NCI-H2171 treated with DMSO at 0.1 percent for 48 hours (cell line): ENCODE results near the gene CLECL1.
A peak's percentile ranks its signal among the peaks of the same experiment; 100 is the strongest.
"Not testable (repeated sequence)": the region's sequence is repeated elsewhere in the genome, so short reads cannot be mapped to it uniquely, and the experiment has no call there.

Experiments used
- DNase-seq: peaks from one replicate; lab custom pipeline; 2025; lab: John Stamatoyannopoulos, UW

Gene CLECL1

DNA sequence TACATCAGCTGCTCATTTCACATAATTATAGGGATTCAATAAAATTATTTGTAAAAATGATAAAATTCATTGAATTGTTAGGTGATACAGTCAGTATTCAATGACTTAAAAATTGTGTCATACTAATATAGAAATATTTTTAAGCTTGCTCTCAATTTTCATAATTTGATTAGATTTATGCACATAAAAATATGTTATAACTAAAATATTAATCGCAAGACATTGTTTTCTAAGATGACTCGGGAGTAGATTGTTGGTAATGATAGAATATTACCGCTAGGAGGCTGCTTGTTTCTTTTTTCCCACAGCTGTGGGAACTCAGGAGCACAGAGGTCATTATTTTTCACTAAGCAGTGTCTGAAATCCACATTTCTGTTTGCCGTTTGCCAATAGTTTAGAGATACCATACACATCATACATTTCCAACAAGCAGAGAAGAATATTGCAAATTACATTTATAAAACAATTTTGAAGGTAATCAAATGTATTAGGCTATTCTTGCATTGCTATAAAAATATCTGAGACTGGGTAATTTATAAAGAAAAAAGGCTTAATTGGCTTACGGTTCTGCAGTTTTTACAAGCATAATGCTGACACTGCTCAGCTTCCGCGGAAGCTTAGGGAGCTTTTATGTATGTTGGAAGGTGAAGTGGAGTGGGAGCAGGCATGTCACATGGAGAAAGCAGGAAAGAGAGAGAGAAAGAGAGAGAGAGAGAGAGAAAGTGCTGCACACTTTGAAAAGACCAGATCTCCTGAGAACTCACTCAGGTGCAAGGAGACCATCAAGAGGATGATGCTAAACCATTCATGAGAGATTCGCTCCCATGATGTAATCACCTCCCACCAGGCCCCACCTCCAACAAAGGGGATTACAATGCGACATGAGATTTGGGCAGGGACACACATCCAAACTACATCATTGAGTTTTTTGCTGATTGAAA is 18.6 kb upstream of the CLECL1 start:
- peak; percentile 20 for DNase-seq

DNA sequence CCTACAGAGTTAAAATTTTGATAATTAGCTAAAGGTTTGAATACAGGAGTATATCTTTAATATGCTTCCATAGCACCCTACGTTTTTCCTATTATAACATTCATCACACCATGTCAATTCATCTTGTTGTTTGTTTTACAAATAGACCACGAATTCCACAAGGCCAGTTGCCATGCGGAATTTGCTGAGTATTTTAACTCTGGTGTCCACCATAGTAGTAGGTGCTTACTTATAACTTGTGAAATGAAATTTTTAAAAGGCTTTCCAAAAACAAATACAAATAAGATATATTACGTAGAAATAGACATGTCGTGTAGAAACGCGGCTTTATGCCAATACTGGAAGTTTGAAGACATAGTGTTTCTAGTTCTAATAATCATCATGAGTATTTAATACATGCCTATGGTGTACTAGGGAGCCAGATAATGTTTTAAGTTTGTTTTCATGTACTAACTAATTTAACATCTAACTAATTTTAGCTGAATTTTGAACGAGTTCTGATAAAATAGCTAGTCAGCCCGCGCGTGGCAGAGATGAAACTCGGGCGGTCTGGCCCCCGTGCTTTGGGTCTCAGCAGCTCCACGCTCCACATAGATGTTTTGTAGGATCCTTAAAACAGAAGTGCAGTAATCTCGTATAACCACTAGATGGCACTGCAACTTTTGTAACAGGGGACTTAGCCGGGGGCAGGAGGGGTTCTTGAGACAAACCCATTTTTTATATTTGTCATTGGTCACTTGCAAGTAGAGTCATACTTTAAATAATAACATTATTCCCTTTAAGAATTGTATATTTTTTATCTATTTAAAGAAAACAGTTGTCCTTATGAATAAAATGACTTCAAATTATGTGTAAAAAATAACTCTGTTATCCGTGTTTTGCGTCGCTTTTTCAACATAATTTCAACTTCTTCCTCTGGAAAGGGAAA is 17.6 kb upstream of the CLECL1 start:
- DNase-seq: peak; percentile 37

DNA sequence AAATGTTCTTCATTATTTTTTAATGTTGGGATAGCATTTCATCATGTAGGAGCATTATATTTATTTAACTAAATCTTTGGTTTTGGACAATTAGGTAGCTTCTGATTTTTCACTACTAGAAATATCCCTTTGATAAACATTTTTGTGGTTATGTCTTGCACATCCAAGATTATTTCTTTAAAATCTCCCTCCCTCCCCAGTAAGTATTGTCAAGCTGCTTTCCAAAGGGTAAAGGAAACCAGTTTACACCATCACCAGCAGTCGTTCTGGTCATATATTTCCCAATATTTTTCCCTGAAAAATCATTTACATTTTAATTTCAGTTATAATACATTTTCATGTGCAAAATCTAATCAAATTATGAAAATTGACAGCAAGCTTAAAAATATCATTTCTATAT is 16.7 kb upstream of the CLECL1 start:
- DNase-seq: no peak

DNA sequence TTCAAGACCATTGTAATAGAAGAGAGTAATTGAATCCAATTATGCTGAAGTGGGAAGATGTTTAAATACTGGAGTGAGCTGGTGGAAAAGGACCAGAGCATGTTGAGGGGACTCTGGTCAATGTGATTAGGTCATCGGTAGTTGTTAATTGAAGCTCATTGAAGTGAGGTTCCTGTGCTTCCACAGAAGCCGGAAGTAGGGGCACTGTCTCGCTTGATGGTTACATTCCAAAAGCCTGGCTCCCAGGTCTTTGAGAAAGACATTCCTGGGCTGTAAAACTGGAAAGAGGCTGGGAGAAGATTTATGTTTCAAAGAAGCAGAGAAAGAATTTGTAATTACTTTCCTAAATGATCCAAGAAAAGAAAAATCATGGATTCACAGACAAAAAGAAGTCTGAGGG is 12.3 kb upstream of the CLECL1 start:
- no peak for DNase-seq

DNA sequence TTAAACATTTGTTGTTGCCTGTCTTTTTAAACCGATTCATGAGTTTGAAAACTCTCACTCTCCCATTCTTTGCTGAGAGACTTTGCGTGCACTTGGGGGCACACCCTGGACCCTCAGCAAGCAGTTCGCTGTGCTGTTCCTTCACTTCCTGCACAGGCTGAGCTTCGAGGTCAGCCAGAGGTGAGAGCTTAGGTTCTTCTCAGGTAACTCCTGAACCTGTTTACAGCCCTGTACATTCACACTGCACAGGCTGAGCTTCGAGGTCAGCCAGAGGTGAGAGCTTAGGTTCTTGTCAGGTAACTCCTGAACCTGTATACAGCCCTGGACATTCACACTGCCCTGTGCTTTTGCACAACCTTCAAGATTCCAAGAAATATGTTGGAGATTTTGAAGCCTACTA is 9.8 kb upstream of the CLECL1 start:
- DNase-seq: no peak

DNA sequence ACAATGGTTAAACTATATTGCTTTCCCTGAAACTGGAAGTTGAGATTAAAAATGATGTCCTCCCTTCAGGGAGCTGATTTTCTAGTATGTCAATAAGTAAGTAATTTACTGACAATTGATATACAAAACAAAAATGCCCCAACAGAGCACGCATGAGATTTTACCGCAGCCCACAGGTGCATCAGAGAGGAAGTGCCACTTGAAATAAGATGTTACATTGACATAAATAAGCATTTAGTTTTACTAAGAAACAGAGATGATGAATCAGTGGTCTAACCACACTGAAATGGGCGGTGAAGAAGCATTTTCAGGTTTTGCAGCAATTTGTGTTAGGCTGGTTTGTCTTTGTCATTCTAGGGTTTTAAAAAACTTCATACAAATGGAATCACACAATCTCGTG is 8.8 kb upstream of the CLECL1 start:
- DNase-seq: no peak

DNA sequence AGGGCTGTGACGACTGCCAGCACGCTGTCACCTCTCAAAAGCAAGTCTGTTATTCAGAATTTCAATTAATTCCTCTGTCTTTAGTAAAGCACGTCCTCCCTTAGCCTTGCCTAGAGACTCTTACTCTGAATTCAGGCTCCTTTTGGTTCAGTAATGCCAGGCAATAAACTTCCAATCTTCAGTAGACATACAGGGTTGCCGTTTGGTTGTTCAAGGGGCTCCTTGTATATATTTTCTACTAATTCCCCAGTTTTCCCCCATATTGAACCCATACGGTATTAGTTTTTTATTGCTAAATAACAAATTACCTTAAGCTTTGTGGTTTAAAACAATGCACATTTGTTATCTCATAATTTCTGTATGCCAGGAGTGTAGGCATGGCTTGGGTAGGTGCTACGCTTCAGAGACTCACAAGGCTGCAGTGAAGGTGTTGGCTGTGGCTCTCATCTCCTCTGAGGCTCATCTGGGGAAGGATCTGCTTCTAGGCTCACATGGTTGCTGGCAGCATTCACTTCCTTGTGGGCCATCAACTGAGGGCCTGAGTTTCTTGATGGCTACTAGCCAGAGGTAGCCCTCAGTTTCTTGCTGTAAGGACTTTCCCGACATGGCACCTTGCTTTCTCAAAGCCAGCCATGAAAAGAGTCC is 7.3 kb upstream of the CLECL1 start:
- no peak for DNase-seq

DNA sequence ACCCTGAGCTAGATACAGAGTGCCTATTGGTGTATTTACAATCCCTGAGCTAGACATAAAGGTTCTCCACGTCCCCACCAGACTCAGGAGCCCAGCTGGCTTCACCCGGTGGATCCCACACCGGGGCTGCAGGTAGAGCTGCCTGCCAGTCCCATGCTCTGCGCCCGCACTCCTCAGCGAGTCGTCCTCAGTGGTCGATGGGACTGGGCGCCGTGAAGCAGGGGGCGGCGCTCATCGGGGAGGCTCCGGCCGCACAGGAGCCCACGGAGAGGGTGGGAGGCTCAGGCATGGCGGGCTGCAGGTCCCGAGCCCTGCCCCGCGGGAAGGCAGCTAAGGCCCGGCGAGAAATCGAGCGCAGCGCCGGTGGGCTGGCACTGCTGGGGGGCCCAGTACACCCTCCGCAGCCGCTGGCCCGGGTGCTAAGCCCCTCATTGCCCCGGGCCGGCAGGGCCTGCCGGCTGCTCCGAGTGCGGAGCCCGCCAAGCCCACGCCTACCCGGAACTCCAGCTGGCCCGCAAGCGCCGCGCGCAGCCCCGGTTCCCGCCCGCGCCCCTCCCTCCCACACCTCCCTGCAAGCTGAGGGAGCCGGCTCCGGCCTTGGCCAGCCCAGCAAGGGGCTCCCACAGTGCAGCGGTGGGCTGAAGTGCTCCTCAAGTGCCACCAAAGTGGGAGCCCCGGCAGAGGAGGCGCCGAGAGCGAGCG is 6.7 kb upstream of the CLECL1 start:
- DNase-seq: not testable (repeated sequence)

DNA sequence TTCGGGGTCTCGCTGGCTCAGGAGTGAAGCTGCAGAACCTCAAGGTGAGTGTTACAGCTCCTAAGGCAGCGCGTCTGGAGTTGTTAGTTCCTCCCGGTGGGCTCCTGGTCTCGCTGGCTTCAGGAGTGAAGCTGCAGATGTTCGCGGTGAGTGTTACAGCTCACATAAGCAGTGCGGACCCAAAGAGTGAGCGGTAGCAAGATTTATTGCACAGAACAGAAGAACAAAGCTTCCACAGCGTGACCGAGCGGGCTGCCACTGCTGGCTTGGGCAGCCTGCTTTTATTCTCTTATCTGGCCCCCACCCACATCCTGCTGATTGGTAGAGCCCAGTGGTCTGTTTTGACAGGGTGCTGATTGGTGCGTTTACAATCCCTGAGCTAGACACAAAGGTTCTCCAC is 6.0 kb upstream of the CLECL1 start:
- not testable (repeated sequence) for DNase-seq

DNA sequence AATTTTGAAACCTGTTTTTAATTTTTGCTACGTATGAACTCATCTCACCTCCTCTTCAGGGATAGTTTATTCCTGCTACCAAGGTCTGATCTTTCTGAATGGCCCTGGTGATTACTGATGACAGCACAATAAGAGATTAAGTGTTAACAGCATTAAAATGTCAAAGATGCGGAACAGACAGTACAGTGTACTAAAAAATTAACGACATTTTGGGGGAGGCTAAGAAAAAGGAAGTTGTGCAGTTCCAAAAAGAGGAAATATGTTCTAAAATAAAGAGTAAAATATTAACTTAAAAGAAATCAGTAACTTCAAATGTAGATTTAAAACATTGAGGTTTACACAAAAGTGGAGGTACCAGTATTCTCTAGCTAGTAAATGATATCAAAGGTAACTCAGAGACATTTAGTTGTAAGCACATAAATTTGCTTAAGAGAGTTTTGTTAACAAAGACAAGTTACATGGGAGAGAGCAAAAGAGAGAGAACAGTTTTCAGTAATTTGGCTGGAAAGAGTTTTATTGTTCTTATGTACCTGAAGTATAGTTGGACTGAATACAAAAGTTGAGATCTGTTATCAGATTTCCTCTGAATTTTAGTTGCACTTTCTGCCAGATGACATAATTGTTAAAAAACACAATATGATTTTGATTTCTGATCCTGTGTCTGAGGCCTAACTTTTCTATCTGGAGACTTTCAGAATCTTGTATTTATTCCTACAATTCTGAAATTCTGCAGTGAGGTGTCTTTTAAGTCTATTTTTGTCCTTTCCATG is 4.2 kb upstream of the CLECL1 start:
- no peak for DNase-seq

DNA sequence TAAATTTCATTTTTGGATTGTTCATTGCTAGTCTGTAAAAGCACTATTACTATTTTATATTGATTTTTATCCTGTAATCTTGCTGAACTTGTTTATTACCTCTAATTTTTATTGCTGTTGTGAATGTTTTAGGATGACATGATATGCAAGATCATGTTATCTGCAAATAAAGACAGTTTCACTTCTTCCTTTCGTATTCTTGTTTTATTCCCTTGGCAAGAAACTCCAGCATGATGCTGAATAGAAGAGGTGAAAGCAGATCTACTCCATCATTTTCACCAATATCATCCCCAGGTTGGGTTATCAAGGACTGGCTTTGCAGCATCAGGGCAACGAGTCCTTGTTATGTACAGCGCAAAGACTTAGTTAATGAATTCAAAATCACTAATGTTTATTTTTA is 2.7 kb upstream of the CLECL1 start:
- no peak for DNase-seq

DNA sequence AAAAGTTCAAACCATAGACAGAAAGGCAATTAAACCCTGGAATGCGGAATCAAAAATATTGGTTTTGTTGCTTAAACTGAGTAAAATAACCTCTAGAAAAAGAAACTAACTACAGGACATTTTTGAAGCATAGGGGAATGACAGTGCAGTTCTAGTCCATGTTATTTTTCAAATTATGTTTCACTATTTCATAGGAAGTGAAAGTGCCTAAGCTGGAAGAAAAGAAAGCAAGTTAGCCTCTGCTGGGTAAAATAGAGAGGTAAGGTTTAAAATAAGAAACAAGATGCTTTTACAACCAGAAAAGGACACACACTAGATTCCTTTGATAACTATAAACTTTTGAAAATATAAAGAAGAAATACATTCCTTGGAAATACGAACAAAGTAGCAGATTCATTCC is 1.1 kb downstream of the CLECL1 start:
- DNase-seq: no peak

DNA sequence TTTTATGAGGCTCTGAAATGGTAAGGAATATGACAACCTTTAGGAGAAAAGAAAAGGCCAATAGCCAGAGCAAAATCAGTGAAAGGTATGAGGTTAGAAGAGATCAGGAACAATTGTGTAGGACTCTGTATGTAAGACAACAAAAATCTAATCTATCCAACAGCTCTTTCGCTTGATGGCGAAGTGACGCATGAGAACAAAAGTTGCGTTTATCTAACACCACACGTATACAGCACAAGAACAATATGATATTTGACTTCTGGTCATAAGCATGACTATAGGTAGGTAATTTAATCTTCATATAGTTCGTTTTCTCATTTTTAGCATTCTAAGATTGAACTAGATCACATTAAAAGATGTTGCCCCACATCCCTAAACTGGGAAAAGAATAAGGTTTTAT is 1.5 kb downstream of the CLECL1 start:
- DNase-seq: no peak

DNA sequence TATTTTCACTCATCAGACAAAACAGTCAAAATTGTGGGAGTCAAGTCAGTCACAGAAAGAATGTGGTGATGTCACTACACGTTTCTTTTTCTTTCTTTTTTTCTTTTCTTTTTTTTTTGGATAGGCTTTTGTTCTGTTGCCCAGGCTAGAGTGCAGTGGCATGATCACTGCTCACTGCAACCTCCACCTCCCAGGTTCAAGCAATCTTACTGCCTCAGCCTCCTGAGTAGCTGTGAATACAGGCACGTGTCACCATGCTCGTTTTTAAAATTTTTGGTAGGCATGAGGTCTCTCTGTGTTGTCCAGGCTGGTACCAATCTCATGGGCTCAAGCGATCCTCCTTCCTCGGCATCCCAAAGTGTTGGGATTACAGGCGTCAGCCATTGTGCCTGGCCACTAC is 2.3 kb downstream of the CLECL1 start:
- DNase-seq: no peak

DNA sequence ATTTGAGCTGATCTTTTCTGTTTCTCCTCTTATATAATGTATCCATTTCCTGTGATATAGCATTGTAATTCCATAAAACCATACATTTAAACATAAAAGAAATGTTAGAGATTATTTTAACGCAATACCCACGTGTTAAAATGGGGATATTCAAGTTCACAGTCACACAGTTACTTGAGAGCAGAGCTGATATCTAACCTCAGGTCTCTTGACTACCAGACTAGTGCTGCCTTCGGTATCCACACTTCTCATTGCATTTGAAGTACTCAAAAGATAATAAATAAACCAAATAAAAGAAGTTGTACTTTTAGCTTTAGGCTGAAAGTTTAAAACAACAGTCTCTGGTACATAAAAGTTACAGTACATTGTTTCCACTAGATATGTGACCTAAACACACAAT is 2.9 kb downstream of the CLECL1 start:
- DNase-seq: no peak

DNA sequence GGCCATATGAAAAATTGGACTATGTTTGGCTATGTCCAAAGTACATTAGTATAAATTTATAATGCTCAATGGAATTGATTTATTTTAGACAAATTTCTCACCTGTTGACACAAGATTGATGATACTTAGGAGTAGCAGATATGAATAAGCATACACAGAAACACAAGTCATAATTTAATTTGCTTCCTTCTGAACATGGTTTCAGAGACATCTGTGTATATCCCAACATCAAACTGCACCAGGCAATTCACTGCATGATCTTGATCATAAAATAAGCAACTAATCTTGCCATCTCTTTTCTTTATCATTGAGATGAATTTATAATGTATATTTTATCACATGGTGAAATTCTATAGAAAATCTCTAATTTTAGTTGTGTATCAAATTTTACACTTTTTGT is 3.8 kb downstream of the CLECL1 start:
- no peak for DNase-seq

DNA sequence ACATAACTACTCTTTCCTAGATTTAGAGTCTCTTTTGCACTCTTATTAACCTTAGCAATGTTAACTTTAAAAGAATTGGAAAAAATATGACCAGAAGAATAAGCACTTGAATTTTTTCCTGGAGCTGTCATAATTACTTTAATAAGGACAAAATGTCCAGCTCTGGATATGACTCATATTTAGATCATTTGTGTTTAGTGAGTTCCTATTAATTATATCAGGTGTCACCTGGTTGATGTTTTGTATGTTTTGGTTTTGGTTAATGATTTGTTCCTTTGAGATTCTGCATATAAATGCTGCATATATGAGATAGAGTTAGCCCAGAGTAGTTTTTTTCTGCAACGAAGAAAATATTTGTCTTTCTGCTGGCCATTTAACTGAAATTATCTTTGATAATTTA is 5.1 kb downstream of the CLECL1 start:
- no peak for DNase-seq

DNA sequence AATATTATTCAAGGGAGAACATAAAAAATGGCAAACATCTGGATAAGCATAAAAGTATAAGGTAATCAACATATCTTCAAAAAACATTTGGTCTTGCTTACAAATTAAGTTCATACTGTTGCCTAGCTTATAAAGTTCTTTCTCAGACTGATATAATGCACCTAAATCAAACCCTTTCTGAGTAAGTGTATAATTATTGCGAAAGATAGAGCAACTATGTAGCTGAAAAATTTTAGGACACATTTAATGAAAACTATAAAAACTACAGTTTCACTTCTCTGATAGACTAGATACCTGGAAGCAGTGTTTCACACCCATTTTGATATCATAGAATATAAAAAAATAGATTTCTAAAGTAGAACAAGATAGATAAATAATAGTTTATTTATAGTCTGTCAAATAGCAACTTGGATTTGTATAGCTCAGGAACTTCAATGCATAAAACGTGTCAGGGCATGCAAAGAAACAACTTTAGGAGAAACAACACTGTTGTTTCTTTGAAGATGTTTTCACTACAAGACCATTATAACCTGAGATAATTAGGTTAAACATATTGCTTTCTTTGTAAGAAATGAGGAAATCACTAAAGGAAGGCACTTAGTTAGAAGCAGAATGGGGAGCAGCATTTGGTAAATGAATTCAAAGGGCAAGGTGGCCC is 7.6 kb downstream of the CLECL1 start:
- no peak for DNase-seq

DNA sequence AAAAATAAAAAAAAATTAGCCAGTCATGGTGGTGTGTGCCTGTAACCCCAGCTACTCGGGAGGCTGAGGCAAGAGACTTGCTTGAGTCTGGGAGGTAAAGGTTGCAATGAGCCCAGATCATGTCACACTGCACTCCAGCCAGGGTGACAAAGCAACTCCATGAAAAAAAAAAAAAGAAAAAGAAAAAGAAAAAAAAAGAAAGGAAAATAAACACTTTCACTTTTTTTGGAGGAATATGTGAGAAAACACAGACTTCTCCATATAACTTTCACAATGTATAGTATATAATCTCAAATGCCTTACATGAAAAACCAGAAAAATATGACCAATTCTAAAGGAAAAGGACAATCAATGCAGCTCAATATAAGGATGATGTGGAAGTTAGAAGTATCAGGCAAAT is 8.9 kb downstream of the CLECL1 start:
- no peak for DNase-seq

DNA sequence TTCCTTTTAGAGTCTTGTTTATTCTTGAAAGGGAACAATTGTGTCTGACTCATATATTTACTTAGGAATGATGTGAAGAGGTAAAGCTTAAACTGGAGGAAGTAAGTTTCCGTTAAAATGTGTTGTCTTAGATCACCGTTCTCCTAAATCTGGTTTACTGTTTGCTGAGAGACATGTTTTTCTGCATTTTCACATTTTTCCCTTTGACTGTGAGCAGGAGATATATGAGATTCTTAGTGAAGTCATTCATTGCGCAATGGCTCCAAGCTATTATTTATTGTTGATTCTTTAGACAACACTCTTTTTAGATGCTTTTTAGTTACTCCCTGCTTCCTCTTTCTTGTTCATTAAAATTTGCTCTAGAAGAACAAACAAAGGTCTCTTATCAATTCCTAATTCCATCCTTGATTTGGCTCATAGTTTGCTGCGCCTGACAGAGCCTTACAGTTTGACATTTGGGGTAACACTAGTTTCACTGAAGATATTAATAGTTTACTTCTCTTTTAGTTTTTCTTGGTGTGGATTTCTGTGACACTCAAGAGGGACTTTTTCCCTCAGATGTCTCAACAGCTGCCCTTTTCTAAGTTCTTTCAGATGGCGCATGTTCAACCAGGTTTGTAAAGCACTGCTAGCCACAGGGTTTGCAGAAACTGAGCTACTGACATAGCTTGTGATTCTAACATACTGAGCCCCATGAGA is 11.4 kb downstream of the CLECL1 start:
- DNase-seq: no peak
